Sigmoid colon (tissue), 3 donors: ENCODE results near the gene ERBB3.

Source experiments
- CTCF ChIP-seq, 4 experiments: fragments of 450-650 bp in 3 of 4; fragments of 200-600 bp in 1 of 4; IDR thresholded peaks; one replicate each; pipeline ENCODE4 v1.5.1; 2016 to 2019; ENCODE audit warnings: antibody characterized with exemption in 4 of 4, mild to moderate bottlenecking in 3 of 4, moderate library complexity in 2 of 4
- POLR2A ChIP-seq, 2 donors: fragments of 450-650 bp; IDR thresholded peaks; one replicate each; pipeline ENCODE4 v1.6.1; 2016; ENCODE audit warnings: antibody characterized with exemption in 2 of 2, mild to moderate bottlenecking in 2 of 2, moderate library complexity in 2 of 2

GRCh38 chr12:56107242-56107641 is 27.3 kb downstream of the ERBB3 start:
- TF ChIP-seq CTCF (IDR thresholded peaks at IDR 0.05) (no peak), POLR2A (IDR thresholded peaks at IDR 0.05) (no peak)
